Chondrocyte (in vitro differentiated cells): Measurements from ENCODE around the gene MMP19. TPM values are rescaled to one million over a fixed set of nuclear protein-coding genes. Genes with fewer than 3 reads are reported as not detected.

Source experiments
- DNase-seq: peaks from one replicate; pipeline ENCODE4 v3.0.0; 2021; ENCODE audit warnings: mixed read lengths, low spot score
- H3K27ac Mint-ChIP-seq: one replicate; pipeline ENCODE4 v1.8.0; 2021; ENCODE audit warnings: mild to moderate bottlenecking, moderate library complexity, mixed read lengths; ENCODE audit not compliant: unreplicated experiment
- H3K27me3 Mint-ChIP-seq: 2 replicates; pipeline ENCODE4 v1.8.0; 2021; ENCODE audit warnings: low read depth, mixed read lengths
- H3K36me3 Mint-ChIP-seq: 2 replicates; pipeline ENCODE4 v1.8.0; 2021; ENCODE audit warnings: low read depth, mixed read lengths
- H3K4me1 Mint-ChIP-seq: 2 replicates; pipeline ENCODE4 v1.8.0; 2021; ENCODE audit warnings: low read depth, mild to moderate bottlenecking, mixed read lengths
- H3K4me3 Mint-ChIP-seq: one replicate; pipeline ENCODE4 v1.8.0; 2021; ENCODE audit warnings: mild to moderate bottlenecking, moderate library complexity, mixed read lengths; ENCODE audit not compliant: unreplicated experiment
- H3K9me3 Mint-ChIP-seq: 2 replicates; pipeline ENCODE4 v1.8.0; 2021; ENCODE audit warnings: low read depth, mixed read lengths
- CTCF ChIP-seq: fragments of 200-600 bp; sonication (generic); IDR thresholded peaks from 2 replicates; pipeline ENCODE4 v1.5.0; 2021; ENCODE audit warnings: antibody characterized with exemption, mild to moderate bottlenecking, moderate library complexity
- long read RNA-seq: library from polyadenylated mRNA; stranded (forward); transcript quantifications from one replicate; pipeline ENCODE4 v2.0.0, GENCODE V29; 2021
- total RNA-seq: library from RNA; stranded (reverse); gene quantifications from 3 replicates; pipeline ENCODE4 v1.2.1, GENCODE V29; 2021

The MMP19 gene, protein sequence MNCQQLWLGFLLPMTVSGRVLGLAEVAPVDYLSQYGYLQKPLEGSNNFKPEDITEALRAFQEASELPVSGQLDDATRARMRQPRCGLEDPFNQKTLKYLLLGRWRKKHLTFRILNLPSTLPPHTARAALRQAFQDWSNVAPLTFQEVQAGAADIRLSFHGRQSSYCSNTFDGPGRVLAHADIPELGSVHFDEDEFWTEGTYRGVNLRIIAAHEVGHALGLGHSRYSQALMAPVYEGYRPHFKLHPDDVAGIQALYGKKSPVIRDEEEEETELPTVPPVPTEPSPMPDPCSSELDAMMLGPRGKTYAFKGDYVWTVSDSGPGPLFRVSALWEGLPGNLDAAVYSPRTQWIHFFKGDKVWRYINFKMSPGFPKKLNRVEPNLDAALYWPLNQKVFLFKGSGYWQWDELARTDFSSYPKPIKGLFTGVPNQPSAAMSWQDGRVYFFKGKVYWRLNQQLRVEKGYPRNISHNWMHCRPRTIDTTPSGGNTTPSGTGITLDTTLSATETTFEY
- 12.9 to 17.8 TPM (median 16.1 TPM) in 3 replicates for total RNA-seq
- long read RNA-seq, transcript MMP19-201 (9 exons, 2,229 nt): major isoform, 9 of 15 reads
- long read RNA-seq, partial matches to known transcripts: 0 of 15 reads
- long read RNA-seq, other reads (novel, unspliced or antisense): 5 of 15 reads

DNA sequence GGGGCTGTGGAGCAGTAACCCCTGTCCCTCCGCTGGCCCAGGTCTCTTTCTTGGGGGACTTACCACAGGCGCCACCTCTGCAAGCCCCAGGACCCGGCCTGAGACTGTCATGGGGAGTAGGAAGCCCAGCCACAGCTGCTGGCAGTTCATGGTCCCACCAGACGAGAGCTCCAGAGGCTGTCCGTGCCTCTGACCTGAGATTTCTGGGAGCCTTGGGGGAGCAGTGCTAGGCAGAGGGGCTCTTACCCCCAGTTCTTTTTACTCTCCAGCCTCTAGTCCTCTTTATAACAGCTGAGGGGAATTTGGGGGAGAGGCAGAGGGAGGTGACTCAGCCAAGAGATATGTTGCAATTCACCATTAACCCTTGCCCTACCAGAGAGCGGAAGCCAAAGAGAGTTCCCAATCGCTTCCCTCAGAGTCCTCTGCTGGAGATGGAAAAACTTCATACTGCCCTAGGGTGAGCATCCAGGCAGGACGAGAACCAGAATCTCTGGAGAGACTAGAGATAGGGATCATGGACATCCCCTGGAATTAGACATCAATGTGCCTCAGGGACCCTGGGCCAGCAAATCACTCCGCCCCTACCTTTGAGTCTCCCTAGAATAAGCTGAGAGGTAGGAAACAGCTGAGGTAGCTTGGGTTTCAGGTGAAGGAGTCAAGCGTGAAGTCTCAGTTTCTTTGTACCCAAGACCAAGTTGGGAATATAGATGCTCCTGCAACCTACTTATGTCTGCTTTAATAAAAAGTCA lies at the start of gene MMP19:
TSS of gene MMP19 (minus strand) at position 256 of the 749 bp plus-strand sequence. CDS start at position 150, 106 bp downstream.
- H3K4me1 Mint-ChIP-seq: peaks cover 51% of the 10 kb centered on the region
- peak within 1 kb of the TSS; percentile 69 for H3K27ac Mint-ChIP-seq
- H3K27me3 Mint-ChIP-seq: no peaks in the 10 kb centered on the region
- peaks cover 2% of the 10 kb centered on the region for H3K36me3 Mint-ChIP-seq
- peak; percentile 42 for TF ChIP-seq CTCF
- no peaks in the 10 kb centered on the region for H3K9me3 Mint-ChIP-seq
- H3K4me3 Mint-ChIP-seq: peak within 1 kb of the TSS; percentile 73
- DNase-seq: no peak

- no peak for TF ChIP-seq CTCF
- H3K27ac Mint-ChIP-seq: no peak overlapping the region
- no peaks in the 10 kb centered on the region for H3K27me3 Mint-ChIP-seq
- H3K9me3 Mint-ChIP-seq: no peaks in the 10 kb centered on the region
- no peak for DNase-seq
- H3K4me3 Mint-ChIP-seq: no peak overlapping the region
- H3K4me1 Mint-ChIP-seq: no peaks in the 10 kb centered on the region
- no peaks in the 10 kb centered on the region for H3K36me3 Mint-ChIP-seq
Observed at GRCh38 chr12:55891310-55891709, 48.6 kb upstream of the MMP19 start.

GRCh38 chr12:55885113-55885512 lies 42.4 kb upstream of the MMP19 start:
- Mint-ChIP-seq H3K4me3 (no peak overlapping the region), H3K9me3 (no peaks in the 10 kb centered on the region), H3K36me3 (no peaks in the 10 kb centered on the region), H3K27me3 (no peaks in the 10 kb centered on the region), H3K27ac (no peak overlapping the region), H3K4me1 (peaks cover 6% of the 10 kb centered on the region)
- no peak for DNase-seq
- no peak for TF ChIP-seq CTCF

GRCh38 chr12:55877824-55878223 lies 35.1 kb upstream of the MMP19 start:
- TF ChIP-seq CTCF: no peak
- Mint-ChIP-seq H3K36me3 (peaks cover 7% of the 10 kb centered on the region), H3K4me1 (peaks cover 6% of the 10 kb centered on the region), H3K9me3 (peaks cover 9% of the 10 kb centered on the region), H3K27me3 (no peaks in the 10 kb centered on the region), H3K4me3 (no peak overlapping the region), H3K27ac (no peak overlapping the region)
- DNase-seq: no peak
